HG02798 (cell line): Measurements from ENCODE around the gene FLVCR1.
"Not testable (repeated sequence)": the region's sequence is repeated elsewhere in the genome, so short reads cannot be mapped to it uniquely, and the experiment has no call there.

ENCODE experiments used
- ATAC-seq: cut with Tn5 transposase; IDR thresholded peaks from one replicate; pipeline ENCODE4 v1.9.1; 2021; ENCODE audit warnings: mild to moderate bottlenecking; ENCODE audit not compliant: unreplicated experiment, poor library complexity

The FLVCR1 gene

DNA sequence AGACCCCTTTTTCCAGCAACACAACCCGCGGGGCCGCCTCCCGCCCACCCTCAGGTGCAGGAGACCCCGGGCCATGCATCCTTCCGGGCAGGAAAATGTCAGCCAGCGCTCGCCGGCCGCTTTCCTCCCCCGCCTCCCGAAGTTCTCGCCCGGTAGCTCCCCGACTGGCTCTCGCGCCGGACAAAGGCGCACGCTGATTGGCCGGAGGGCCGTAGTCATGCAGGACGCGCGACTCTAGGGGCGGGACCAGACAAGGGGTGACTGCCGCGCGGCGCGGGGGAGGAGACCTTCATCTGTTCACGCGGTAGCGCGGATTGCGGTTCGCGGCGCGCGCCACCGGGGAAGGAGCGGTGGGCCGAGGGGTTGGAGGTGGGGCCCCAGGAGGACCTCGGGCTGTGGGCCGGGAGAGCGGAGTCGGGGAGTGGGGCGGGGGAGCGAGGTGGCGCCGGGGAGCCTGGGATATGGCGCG is at the start of gene FLVCR1:
FLVCR1 (plus strand) TSS at position 284 of the 469 bp plus-strand sequence; CDS start at position 462, 178 bp downstream.
- ATAC-seq, result peak; percentile 98

- ATAC-seq, result no peak
These were observed 43.3 kb upstream of the FLVCR1 start for GRCh38 chr1:212814537-212815334.

DNA sequence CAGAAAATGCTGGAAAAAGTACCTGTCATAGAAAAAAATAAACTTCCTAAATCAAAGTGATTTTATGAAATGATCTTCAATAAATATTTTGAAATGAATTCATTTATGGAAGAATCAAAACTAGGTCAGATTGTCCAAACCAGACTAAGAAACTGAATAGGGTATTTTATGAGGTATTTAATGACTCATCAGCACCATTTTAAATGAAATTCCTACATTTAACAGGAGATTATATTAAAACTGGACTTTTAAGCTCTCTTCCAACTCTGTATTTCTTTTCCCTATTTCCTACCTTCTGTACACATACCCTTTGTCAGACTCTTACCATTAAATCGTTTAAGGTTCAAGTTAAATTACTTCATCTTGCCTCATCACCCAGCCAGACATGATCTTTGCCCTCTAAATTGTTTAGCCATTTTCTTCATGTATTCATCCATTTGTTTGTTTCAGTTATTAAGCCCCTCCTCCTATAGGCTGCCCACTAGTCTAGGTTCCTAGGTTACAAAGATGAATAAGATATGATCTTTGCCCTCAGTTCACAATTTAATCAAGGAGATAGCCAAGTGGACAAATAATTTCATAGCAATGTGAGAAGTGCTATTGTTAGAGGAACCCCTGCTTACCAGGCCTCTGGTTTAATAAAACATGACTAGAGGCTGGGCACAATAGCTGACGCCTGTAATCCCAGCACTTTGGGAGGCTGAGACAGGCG is 41.4 kb upstream of the FLVCR1 start:
- ATAC-seq, result no peak

GRCh38 chr1:212819726-212820125 is 38.3 kb upstream of the FLVCR1 start:
- ATAC-seq, result peak; percentile 66

- no peak for ATAC-seq
These were observed 37.1 kb upstream of the FLVCR1 start for GRCh38 chr1:212820969-212821368.

- no peak for ATAC-seq
These were observed 35.1 kb upstream of the FLVCR1 start for GRCh38 chr1:212822956-212823355.

GRCh38 chr1:212824201-212824600 is 33.9 kb upstream of the FLVCR1 start:
- ATAC-seq, result no peak

DNA sequence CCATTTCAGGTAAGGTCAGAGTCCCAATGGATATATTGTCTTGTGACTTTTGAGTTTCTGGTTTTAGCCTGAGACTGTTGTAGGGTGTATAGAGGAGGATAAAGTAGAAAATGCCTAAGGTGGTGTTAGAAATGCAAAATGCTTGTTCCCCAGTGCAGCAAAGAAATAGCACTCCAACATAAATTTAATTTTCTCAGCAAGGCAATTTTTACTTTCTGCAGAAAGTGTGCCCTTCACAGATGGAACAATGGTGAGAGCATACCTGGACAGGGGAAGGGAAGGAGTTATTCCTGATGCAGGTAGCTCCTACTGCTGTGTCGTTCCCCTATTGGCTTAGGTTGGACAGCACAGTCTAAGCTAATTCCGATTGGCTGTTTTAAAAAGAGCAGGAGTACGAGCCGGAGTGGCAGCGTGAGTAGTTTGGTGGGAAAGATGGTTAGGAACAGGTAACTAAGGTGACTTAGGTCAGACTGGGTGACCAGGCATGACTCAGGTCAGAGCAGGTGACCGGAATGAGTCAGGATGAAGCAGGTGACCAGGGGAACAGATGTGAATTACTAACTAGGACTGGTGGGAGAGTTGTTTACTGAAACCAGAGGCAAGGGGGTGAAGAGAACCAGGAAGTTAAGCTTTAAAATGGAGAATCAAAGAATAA is 32.1 kb upstream of the FLVCR1 start:
- ATAC-seq, result no peak

- ATAC-seq, result no peak
These were observed 30.8 kb upstream of the FLVCR1 start for GRCh38 chr1:212827171-212827776.

DNA sequence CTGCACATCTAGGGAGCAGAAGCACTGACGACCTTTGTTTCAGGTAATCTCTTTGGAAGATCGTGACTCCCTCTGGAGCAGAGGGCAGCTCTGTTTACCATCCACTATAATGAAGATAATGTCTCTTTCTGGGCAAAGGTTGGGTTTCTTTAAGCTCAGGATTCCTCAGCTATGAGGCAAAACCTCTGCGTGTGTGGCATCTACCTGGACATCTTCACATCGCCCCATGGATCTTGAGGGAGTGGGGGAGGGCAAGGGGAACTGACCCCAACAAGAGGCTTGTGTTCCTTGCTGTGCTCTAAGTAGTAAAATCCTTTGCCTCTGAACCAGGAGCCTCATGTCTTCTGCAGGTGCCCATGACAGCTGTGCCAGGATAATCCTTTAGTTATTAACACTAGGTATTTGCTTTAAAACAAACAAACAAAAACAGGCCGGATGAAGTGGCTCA is 30.2 kb upstream of the FLVCR1 start:
- no peak for ATAC-seq

GRCh38 chr1:212828395-212828794 is 29.7 kb upstream of the FLVCR1 start:
- ATAC-seq, result no peak

GRCh38 chr1:212833211-212834207 is 24.6 kb upstream of the FLVCR1 start:
- peak; percentile 75 for ATAC-seq

DNA sequence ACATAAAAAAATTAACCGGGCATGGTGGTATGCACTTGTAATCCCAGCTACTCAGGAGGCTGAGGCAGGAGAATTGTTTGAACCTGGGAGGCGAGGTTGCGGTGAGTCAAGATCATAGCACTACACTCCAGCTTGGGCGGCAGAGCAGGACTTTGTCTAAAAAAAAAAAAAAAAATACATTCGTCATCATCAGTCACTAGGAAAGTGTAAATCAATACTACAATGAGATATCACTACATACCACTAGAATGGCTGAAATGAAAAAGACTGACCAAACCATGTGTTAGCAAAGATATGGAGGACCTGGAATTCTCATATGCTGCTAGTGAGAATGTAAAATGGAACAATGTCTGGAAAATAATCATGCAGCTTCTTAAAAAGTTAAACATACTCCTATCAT is 19.9 kb upstream of the FLVCR1 start:
- no peak for ATAC-seq

- not testable (repeated sequence) for ATAC-seq
These were observed 13.6 kb upstream of the FLVCR1 start for GRCh38 chr1:212844521-212844920.

DNA sequence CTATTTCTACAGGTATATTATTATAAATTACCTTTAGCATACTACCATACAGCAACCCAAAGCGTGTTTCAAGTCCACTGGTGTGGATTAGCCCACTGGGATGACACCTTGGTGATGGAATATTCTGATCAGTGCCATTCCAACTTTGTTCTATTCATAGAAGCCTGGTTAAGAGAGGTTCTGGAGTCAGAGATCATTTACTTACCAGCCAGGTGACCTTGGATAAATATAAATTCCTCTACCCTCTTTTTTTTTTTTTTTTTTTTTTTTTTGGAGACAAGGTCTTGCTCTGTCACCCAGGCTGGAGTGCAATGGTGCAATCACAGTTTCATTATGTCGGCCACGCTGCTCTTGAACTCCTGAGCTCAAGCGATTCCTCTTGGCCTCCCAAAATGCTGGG is 10.5 kb upstream of the FLVCR1 start, which contains the start of gene SPATA45:
SPATA45 (minus strand) TSS at position 101 of the 400 bp plus-strand sequence. CDS start 11,500 bp downstream, outside the sequence.
- ATAC-seq, result no peak

GRCh38 chr1:212852105-212852688 is 5.9 kb upstream of the FLVCR1 start:
- ATAC-seq, result no peak

- no peak for ATAC-seq
These were observed 4.4 kb upstream of the FLVCR1 start for GRCh38 chr1:212853658-212854057.

DNA sequence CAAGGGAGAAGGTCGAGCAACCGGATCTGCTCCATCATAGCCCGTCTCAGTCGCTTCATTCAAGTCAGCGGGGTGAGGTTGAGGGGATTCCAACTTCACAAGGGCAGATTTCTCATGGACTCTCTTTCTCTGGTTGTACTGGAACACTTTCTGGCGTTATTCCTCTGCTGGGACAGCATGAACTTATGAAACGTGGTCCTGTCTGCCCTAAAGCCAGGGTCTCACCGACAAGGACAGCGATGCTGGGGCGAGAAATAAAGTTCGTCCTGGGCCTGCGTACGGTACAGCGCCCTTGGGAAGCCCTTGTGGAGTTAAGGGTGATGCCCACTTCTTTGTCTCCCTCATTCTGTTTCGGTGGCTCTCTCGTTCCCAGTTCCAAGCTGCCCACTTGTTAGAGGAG is 1.3 kb upstream of the FLVCR1 start:
- no peak for ATAC-seq
